Forelimb muscle (tissue), 1 donor: ENCODE data around the gene CLVS2. TPM values are rescaled to one million over a fixed set of nuclear protein-coding genes. Genes with fewer than 3 reads are reported as not detected.

Source experiments
- polyA plus RNA-seq: library from polyadenylated mRNA; unstranded; fragments of 120-200 nt; gene quantifications from one replicate; pipeline ENCODE4 v1.2.1, GENCODE V29; 2013; ENCODE audit not compliant: insufficient read length

Gene CLVS2
- polyA plus RNA-seq, 1 donor = 0.34 TPM

Other genes with a start within 250 kb of the CLVS2 start
- 0.44 TPM for gene FABP7, start 216.5 kb upstream of the CLVS2 start, polyA plus RNA-seq
- 12.8 TPM for gene SMPDL3A, start 207.0 kb upstream of the CLVS2 start, polyA plus RNA-seq